Stimulated activated CD4-positive, alpha-beta T cell treated with anti-CD3 and anti-CD28 coated beads, Interleukin-4, amount 100 ng/mL, for 24 hours (primary cell): ENCODE data around the gene NRM.
A peak's percentile ranks its signal among the peaks of the same experiment; 100 is the strongest.
"Not testable (repeated sequence)": the region's sequence is repeated elsewhere in the genome, so short reads cannot be mapped to it uniquely, and the experiment has no call there.

Source experiments
- DNase-seq: peaks from one replicate; pipeline ENCODE4 v3.0.0-alpha.2; 2020

The NRM gene, protein sequence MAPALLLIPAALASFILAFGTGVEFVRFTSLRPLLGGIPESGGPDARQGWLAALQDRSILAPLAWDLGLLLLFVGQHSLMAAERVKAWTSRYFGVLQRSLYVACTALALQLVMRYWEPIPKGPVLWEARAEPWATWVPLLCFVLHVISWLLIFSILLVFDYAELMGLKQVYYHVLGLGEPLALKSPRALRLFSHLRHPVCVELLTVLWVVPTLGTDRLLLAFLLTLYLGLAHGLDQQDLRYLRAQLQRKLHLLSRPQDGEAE

DNA sequence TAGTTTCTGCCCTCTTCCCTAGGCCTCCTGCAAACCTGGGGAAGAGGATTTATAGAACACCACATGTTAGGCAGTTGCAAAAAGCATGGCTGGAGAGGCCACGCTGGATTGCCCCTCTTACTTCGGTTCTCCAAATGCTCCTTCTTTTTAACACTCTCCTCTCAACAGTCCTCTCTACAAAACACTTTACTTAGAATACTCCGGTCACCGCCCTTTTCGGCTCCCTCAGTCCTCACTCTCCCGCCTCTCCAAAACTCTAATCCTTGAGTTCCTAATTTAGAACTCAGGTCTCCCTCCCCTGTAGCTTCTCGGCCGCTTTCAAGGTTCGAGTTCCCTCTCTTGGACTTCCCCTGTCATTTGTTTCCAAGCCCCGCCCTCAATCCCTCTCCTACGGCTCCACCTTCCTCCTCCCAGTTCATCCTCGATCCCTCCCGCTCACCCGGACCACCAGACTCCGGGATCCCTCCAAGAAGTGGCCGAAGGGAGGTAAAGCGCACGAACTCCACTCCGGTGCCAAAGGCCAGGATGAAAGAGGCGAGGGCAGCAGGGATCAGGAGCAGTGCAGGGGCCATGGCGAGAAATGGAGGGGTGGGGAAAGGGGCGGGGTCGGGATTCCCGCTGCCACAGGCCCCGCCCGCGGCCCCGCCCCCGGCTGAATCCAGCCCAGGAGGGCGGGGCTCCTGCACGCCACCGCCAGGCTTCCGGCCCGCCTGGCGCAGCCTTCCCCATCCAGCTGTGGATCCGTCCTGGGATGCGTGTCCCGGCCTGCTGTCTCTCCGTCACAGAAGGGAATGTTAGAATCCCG, at the start of gene NRM:
Gene NRM (minus strand): TSS at position 582 of the 805 bp plus-strand sequence. CDS start 10 bp downstream, at position 572.
- DNase-seq = peak; percentile 76

DNA sequence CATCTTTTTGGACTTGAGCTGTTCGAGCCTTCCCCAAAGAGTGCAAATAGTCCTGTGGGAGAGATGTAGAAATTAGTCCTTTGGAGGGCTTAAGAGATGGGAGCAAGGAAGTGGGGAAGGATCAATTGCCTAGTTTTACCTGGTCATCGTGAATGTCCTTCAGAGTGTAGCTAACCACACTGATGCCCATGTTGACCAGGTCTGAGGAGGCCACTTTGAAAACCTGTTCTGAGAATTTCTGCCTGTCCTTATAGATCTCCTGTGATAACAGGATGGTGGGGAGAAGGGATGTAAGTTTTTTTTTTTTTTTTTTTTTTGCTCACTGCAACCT, 49.7 kb upstream of the NRM start:
- DNase-seq = no peak

DNA sequence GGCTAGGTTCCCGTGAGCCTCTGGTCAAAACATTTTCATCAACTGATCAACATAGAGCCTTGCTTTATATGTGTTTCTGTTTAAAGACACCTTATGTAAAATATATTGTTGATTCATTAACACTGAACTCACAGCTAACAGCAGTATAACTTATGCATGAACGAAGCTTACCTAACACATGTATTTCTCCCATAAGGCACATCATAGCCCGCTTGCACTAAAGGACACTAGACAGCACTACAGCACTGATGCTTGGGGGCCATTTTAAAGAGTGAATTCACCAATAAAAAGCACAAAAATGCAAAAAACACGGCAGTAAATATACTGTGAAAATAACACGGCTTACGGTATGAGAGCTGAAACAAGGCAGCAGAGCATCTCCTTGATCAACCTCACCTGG, 47.7 kb upstream of the NRM start:
- no peak for DNase-seq

DNA sequence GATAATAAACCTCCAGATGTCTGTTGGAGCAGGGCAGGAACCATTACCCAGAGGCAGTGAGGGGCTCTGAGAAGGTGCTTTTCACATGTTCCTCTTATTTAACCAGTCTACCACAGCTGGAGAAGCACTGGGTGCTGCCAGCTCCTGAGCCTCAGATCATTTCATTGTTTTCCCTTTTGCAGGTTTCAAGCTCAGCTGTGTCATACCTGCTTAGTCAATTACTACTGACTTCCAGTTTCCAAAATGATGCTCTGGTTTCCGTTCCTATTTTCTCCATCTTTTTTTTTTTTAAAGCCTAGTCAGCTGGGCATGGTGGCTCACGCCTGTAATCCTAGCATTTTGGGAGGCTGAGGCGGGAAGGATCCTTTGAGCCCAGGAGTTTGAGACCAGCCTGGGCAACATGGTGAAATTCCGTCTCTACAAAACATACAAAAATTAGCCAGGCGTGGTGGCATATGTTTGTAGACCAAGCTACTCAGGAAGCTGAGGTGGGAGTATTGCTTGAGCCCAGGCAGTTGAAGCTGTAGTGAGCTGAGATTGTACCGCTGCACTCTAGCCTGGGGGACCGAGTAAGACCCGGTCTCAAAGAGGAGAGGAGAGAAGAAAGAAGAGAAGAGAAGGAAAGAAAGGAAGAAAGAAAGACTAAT, 45.0 kb upstream of the NRM start:
- DNase-seq = peak; percentile 52

DNA sequence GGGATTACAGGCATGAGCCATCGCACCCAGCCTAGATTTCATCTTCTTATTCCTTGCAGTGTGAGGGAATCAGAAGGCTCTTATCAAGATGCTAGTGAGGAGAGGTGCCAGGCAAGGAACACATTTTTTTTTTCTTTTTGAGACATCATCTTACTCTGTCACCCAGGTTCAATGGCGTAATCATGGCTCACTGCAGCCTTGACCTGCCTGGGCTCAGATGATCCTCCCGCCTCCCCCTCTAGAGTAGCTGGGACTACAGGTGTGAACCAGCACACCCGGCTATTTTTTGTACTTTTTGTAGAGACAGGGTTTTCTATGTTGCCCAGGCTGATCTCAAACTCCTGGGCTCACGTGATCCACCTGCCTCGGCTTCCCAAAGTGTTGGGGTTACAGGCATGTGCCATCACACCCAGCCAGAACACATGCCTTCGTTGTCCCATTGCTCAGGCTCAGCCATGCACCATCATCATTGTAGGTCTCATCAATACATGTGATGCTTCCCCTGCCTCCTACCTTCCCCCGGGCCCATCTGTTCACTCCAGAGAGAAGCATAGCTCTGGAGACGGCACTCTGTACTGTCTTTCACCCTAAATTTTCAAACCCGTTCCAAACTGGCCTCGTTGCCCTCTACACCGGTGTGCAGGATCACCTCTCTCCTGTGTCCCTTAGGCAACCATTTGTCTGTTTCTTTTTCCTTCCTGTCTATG, 41.6 kb upstream of the NRM start:
- DNase-seq = no peak

DNA sequence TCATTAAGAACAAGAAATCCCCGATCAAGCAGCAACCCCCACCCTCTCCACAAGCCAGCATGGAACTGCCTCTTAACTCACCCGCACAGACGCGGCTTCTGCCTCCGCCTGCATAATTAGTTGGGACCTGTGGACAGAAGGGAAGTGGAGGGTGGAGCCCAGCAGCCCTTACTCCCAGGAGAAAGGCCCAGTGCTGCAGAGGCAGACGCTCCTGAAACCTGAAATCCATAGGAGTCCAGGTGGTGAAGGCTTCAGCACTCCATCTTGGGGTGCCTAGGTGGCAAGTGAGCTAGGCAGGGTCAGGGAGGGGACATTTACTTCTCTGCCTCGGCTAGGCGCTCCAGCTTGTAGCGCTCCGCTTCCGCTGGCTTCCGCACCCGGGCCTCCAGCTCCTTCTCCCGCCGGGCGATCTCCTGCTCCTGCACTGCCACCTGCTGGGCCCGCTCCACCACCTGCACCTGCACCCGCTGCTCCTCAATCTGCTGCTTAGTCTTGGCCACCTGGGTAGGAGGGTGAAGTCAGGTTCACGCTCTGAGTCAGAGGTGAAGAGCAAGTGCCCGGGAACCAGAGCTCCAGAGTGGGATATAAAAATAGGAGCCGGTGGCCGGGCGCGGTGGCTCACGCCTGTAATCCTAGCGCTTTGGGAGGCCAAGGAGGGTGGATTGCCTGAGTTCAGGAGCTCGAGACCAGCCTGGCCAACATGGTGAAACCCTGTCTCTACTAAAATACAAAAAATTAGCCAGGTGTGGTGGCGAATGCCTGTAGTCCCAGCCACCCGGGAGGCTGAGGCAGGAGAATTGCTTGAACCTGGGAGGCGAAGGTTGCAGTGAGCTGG, 40.0 kb upstream of the NRM start:
- DNase-seq = peak; percentile 89

DNA sequence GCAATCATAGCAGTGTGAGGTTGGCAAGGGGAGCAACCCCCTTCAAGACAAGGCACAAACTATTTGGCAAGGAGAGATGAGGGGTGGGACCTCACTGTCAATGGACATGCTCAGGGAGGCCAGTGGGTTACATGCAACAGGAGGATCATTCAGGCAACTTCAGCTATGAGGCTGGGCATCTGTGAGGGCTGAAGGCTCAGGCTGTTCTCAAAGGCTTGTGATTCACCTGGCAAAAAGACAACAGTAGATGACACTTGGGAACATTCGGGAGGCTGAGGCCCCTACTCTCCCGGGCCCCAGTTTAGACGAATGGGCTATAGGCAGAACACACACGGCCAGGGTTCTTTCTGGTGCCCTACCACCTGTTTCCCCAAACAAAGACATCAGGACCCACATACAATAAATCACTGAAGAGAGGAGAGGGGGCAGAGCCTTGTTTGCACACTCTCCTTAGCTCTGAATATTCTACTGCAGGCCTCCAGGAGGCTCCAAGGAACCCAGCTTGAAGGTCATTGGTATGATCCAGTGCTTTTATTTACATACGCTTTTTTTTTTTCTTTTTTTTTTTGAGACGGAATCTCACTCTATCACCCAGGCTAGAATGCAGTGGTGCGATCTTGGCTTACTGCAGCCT, 37.3 kb upstream of the NRM start:
- no peak for DNase-seq

DNA sequence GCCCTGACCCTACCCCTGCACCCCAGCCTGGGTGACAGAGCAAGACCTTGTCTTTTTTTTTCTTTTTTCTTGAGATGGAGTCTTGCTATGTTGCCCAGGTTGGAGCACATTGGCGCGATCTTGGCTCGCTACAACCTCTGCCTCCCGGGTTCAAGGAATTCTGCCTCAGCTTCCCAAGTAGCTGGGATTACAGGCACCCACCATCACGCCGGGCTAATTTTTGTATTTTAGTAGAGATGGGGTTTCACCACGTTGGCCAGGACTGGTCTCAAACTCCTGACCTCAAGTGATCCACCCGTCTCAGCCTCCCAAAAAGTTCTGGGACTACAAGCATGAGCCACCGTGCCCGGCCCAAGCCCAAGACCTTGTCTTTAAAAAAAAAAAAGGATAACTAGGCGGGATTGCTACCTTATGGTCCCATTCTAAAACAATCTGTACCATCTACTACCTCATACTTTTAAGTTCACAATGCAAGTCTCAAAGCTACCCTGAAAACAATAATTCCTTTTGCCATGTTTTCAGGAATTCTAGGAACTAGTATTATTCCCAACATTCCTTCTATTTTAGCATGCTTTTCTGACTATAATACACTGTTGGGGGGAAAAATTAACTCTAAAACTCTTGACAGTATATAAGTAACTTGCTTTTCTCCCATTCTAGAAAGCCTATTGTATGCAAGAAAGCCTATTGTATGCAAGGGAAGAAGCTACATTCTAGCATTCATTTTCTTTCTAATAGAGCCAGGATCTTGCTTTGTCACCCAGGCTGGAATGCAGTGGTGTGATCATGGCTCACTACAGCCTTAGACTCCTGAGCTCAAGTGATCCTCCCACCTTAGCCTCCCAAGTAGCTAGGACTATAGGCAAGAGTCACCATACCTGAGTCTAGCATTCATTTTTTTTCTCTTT, 36.0 kb upstream of the NRM start:
- DNase-seq = no peak

DNA sequence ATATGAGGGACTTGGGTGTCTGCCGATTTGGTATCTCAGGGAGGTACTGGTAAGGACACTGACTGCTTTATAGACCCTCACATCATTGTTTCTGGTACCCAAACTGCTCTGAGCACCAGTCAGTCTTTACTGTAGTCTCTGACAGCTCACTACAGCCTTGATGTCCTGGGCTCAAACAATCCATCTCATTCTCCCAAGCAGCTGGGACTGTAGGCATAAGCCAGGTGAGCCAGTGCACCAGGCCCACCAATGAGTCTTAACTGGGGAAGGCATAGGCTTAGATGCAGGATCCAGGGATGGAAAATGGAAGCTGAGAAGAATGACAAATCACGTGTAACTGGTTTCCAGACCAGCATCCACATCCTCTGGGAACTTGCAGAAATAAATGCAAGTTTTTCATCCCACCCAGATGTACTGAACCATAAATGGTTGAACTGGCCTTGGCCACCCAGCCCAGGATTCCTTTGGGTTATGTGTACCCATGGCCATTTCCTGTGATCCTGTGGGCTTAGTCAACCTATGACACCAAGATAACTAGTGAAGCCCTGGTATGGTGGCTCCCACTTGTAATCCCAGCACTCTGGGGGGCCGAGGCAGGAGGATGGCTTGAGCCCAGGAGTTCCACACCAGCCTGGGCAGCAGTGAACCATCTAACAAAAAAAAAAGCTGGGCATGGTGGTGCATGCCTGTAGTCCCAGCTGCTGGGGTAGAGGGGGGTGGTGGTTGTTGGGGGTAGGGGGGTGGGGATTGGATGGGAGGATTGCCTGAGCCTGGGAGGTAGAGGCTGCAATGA, 35.1 kb upstream of the NRM start:
- DNase-seq = no peak

DNA sequence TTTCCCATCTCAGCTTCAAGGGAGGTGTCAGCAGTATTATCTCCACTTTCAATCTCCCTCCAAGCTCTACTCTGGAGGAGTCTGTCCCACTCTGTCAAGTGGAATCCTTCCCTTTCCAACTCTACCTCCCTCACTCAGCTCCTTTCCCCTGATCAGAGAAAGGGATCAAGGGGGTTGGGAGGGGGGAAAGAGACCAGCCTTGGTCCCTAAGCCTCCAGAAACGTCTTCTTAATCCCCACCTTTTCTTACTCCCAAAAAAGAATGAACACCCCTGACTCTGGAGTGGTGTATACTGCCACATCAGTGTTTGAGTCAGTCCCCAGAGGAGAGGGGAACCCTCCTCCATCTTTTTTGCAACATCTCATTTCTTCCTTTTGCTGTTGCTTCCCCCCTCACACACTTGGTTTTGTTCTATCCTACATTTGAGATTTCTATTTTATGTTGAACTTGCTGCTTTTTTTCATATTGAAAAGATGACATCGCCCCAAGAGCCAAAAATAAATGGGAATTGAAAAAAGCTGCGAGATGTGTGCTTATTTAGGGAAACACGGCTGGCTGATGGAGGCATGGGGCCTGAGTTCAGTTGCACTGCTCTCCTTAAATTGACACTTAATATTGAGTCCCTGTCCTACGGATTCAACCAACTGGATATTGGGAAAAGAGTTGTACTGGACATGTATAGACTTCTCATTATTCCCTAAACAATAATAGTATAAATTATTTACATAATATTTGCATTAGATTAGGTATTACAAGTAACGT, 34.3 kb upstream of the NRM start:
- DNase-seq = no peak

DNA sequence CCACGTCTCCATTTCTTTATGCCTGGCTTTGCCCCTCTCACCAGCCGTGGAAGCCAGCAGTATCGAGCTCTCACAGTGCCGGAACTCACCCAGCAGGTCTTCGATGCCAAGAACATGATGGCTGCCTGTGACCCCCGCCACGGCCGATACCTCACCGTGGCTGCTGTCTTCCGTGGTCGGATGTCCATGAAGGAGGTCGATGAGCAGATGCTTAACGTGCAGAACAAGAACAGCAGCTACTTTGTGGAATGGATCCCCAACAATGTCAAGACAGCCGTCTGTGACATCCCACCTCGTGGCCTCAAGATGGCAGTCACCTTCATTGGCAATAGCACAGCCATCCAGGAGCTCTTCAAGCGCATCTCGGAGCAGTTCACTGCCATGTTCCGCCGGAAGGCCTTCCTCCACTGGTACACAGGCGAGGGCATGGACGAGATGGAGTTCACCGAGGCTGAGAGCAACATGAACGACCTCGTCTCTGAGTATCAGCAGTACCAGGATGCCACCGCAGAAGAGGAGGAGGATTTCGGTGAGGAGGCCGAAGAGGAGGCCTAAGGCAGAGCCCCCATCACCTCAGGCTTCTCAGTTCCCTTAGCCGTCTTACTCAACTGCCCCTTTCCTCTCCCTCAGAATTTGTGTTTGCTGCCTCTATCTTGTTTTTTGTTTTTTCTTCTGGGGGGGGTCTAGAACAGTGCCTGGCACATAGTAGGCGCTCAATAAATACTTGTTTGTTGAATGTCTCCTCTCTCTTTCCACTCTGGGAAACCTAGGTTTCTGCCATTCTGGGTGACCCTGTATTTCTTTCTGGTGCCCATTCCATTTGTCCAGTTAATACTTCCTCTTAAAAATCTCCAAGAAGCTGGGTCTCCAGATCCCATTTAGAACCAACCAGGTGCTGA, 33.3 kb upstream of the NRM start:
- not testable (repeated sequence) for DNase-seq

DNA sequence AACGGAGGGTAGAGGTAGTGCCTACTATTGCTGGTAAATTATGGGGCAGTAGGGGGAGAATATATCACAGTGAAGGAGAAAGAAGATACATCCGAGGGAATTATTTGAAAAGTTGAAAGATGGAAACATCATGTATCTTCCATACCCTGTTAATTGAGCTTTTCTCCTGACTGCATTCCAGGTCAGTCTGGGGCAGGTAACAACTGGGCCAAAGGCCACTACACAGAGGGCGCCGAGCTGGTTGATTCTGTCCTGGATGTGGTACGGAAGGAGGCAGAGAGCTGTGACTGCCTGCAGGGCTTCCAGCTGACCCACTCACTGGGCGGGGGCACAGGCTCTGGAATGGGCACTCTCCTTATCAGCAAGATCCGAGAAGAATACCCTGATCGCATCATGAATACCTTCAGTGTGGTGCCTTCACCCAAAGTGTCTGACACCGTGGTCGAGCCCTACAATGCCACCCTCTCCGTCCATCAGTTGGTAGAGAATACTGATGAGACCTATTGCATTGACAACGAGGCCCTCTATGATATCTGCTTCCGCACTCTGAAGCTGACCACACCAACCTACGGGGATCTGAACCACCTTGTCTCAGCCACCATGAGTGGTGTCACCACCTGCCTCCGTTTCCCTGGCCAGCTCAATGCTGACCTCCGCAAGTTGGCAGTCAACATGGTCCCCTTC, 32.5 kb upstream of the NRM start:
- not testable (repeated sequence) for DNase-seq

DNA sequence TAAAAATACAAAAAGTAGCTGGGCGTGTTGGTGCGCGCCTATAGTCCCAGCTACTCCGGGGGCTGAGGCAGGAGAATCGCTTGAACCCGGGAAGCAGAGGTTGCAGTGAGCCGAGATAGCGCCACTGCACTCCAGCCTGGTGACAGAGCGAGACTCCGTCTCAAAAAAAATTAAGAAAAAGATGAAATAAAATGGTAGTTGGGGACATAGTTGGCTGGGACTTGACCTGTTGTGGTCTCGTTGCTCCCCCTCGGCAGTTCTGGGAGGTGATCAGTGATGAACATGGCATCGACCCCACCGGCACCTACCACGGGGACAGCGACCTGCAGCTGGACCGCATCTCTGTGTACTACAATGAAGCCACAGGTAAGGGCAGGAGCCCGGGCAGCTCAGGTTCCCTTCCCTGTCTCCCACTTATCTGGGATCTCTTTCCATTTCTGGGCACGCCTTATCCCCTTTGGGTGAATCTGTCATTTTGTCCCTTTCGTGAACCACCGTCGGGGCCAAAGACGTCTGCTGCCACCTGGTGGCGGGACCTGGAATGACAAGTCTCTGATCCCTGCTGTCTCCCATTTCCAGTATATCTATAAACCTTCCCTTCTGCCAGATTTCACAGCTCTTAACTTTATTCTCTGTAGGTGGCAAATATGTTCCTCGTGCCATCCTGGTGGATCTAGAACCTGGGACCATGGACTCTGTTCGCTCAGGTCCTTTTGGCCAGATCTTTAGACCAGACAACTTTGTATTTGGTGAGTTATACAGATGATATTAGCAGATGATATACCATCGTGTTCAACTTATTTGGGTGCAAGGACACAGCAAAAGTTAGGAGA, 31.7 kb upstream of the NRM start:
- peak; percentile 88 for DNase-seq

DNA sequence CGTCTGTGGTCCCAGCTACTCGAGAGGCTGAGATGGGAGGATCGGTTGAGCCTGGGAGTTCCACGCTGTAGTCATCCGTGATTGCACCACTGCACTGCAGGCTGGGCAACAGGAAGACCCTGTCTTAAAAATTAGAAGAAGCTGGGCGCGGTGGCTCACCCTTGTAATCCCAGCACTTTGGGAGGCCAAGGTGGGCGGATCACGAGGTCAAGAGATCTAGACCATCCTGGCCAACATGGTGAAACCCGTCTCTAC, 31.2 kb upstream of the NRM start:
- DNase-seq = not testable (repeated sequence)

DNA sequence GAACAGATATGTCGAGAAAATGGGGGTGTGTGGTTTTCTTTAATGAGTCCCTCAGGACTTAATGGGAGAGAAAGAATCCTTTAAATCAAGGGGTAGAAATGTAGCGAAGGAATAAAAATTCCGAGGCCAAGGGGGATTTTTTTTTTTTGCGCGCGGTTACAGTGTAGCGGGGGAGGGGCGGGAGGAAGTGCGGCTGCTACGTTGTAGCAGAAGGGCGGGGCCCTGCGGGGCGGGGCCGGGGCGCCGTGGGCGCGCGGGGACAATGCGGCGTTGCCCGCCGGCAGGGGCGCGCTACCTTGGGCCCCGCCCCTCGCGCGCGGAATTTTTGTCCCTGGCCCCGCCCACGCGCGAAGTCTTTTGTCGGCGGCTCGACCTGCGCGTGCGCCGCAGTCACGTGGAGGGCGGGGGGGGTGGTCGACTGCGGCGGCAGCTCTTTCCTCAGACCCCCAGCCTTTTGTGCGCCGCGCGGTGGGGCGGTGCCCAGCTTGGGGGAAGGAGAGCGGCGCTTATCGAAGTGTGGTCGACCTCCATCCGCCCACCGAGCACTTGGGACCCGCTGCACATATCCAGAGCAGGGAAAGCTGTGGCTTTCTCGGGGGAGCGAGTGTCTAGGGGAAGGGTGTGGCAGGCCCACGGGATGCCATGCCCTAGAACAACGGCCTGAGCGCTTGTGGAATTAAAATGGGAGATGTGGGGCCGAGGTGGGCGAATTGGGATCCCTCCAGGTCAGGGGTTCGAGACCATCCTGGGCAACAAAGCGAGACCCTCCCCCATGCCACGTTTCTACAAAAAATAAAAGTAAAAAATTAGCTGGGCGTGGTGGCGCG, 30.6 kb upstream of the NRM start:
- DNase-seq = peak; percentile 97

DNA sequence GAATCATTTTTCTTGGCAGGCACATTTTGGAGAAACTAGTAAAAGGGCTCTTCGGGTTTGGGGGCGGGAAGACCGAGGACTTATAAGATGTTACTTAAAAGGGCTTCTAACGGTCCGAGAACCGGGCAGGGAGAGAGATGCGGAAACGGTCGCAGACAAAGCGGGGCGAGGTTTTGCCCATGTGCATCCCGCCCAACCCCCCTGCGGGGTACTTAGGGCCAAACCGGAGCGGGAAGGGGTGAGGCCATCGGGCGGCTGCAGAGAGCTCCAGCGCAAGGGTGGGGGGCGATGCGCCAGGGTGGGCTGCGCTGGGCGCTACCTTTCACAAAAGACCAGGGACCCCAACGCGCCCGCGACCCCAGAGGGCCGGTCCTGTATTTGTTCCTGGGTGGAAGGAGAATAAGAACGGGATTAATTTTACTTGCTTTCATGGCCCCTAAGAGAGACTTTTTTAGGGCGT, 30.0 kb upstream of the NRM start:
- peak; percentile 72 for DNase-seq
